ENCODE results near the gene PLPP7.

PLPP7 gene

GRCh38 chr9:131303381-131304321 is 14.1 kb downstream of the PLPP7 start:
- DNase-seq (ENCODE audit: low read depth in 2 of 2), result no peak

GRCh38 chr9:131304676-131305355 is 15.3 kb downstream of the PLPP7 start:
- DNase-seq (ENCODE audit: low read depth in 2 of 2), result no peak

GRCh38 chr9:131306397-131307004 is 17.0 kb downstream of the PLPP7 start:
- no peak for DNase-seq (ENCODE audit: low read depth in 2 of 2)

GRCh38 chr9:131307974-131308373 is 18.5 kb downstream of the PLPP7 start:
- DNase-seq (ENCODE audit: low read depth in 2 of 2), result no peak

- no peak for DNase-seq (ENCODE audit: low read depth in 2 of 2)
Observed at GRCh38 chr9:131308452-131308851, 18.9 kb downstream of the PLPP7 start.

- DNase-seq (ENCODE audit: low read depth in 2 of 2), result no peak
Observed at GRCh38 chr9:131308906-131309529, 19.5 kb downstream of the PLPP7 start.

- no peak for DNase-seq (ENCODE audit: low read depth in 2 of 2)
Observed at GRCh38 chr9:131309530-131310276, 20.2 kb downstream of the PLPP7 start.

- peak; percentile 41 to 58 for DNase-seq (ENCODE audit: low read depth in 2 of 2)
Observed at GRCh38 chr9:131310833-131311554, 21.5 kb downstream of the PLPP7 start.

- no peak for DNase-seq (ENCODE audit: low read depth in 2 of 2)
Observed at GRCh38 chr9:131312246-131312645, 22.7 kb downstream of the PLPP7 start.

GRCh38 chr9:131312822-131313770 is 23.6 kb downstream of the PLPP7 start:
- DNase-seq (ENCODE audit: low read depth in 2 of 2), result no peak

- no peak for DNase-seq (ENCODE audit: low read depth in 2 of 2)
Observed at GRCh38 chr9:131318231-131319085, 28.9 kb downstream of the PLPP7 start.

- no peak for DNase-seq (ENCODE audit: low read depth in 2 of 2)
Observed at GRCh38 chr9:131319486-131319885, 30.0 kb downstream of the PLPP7 start.

- no peak for DNase-seq (ENCODE audit: low read depth in 2 of 2)
Observed at GRCh38 chr9:131320031-131320685, 30.6 kb downstream of the PLPP7 start.

GRCh38 chr9:131323629-131324028 is 34.1 kb downstream of the PLPP7 start:
- no peak for DNase-seq (ENCODE audit: low read depth in 2 of 2)

- DNase-seq (ENCODE audit: low read depth in 2 of 2), result no peak
Observed at GRCh38 chr9:131324736-131325679, 35.5 kb downstream of the PLPP7 start.

- DNase-seq (ENCODE audit: low read depth in 2 of 2), result no peak
Observed at GRCh38 chr9:131329241-131329641, 39.7 kb downstream of the PLPP7 start.
